MM.1S (cell line): ENCODE measurements around the gene KCNIP1.

Experiments
- DNase-seq: peaks from one replicate; pipeline ENCODE4 v3.0.0-alpha.2; 2015
- H2AFZ ChIP-seq: fragments of 300-600 bp; sonication (generic); 2 replicates; pipeline ENCODE4 v1.6.0; 2016; ENCODE audit warnings: antibody characterized with exemption, low read length
- H3F3A ChIP-seq: fragments of 300-600 bp; sonication (generic); 2 replicates; pipeline ENCODE4 v1.6.1; 2016; ENCODE audit warnings: mild to moderate bottlenecking, antibody characterized with exemption, low read length, moderate library complexity, mixed read lengths; ENCODE audit not compliant: insufficient read depth
- H3K27ac ChIP-seq: fragments of 300-600 bp; sonication (generic); 2 replicates; pipeline ENCODE4 v1.5.1; 2016; ENCODE audit warnings: mild to moderate bottlenecking, low read length
- H3K27me3 ChIP-seq: fragments of 300-600 bp; sonication (generic); replicated peaks from 2 replicates; pipeline ENCODE4 v1.6.0; 2016; ENCODE audit warnings: low read length; ENCODE audit not compliant: insufficient read depth
- H3K36me3 ChIP-seq: fragments of 300-600 bp; sonication (generic); replicated peaks from 2 replicates; pipeline ENCODE4 v1.6.1; 2016; ENCODE audit warnings: mild to moderate bottlenecking, low read length, mixed read lengths; ENCODE audit not compliant: insufficient read depth
- H3K4me1 ChIP-seq: fragments of 300-600 bp; sonication (generic); 2 replicates; pipeline ENCODE4 v1.6.1; 2016; ENCODE audit warnings: low read length, mixed read lengths
- H3K4me2 ChIP-seq: fragments of 300-600 bp; sonication (generic); 2 replicates; pipeline ENCODE4 v1.6.0; 2016; ENCODE audit warnings: low read depth, low read length
- H3K4me3 ChIP-seq: fragments of 300-600 bp; sonication (generic); 2 replicates; pipeline ENCODE4 v1.5.1; 2016; ENCODE audit warnings: low read length, mixed read lengths
- H3K79me2 ChIP-seq: fragments of 300-600 bp; sonication (generic); 2 replicates; pipeline ENCODE4 v1.6.1; 2016; ENCODE audit warnings: mixed run types, low read length, mixed read lengths
- H3K9ac ChIP-seq: fragments of 300-600 bp; sonication (generic); 2 replicates; pipeline ENCODE4 v1.6.1; 2016; ENCODE audit warnings: low read length, mixed read lengths
- H3K9me2 ChIP-seq: fragments of 300-600 bp; sonication (generic); replicated peaks from 2 replicates; pipeline ENCODE4 v1.6.1; 2016; ENCODE audit warnings: mild to moderate bottlenecking, low read length, mixed read lengths; ENCODE audit not compliant: insufficient read depth
- H3K9me3 ChIP-seq: fragments of 300-600 bp; sonication (generic); replicated peaks from 2 replicates; pipeline ENCODE4 v1.6.1; 2016; ENCODE audit warnings: mild to moderate bottlenecking, low read length, mixed read lengths; ENCODE audit not compliant: insufficient read depth
- H4K20me1 ChIP-seq: fragments of 300-600 bp; sonication (generic); 2 replicates; pipeline ENCODE4 v1.6.1; 2016; ENCODE audit warnings: mild to moderate bottlenecking, low read length, moderate library complexity, mixed read lengths; ENCODE audit not compliant: insufficient read depth
- CTCF ChIP-seq: fragments of 300-600 bp; sonication (generic); IDR thresholded peaks from 2 replicates; pipeline ENCODE4 v1.5.1; 2016; ENCODE audit warnings: antibody characterized with exemption, low read length, mixed read lengths
- EZH2 ChIP-seq: fragments of 300-600 bp; sonication (generic); optimal IDR thresholded peaks from 2 replicates; pipeline ENCODE3; 2017; ENCODE audit warnings: low read depth, mild to moderate bottlenecking, antibody characterized with exemption, low read length, mixed read lengths
- EZH2phosphoT487 ChIP-seq: fragments of 300-600 bp; sonication (generic); IDR thresholded peaks from 2 replicates; pipeline ENCODE4 v1.6.1; 2018; ENCODE audit warnings: antibody characterized with exemption, low read length

The KCNIP1 gene

GRCh38 chr5:170635706-170636105 is 131.9 kb downstream of the KCNIP1 start:
- no peak for DNase-seq
- peaks cover under 1% of the 10 kb centered on the region; the same call in 1 of the 2 replicates for H3K27me3 ChIP-seq
- H3K9ac ChIP-seq, result no peak overlapping the region
- no peaks in the 10 kb centered on the region for H3K79me2 ChIP-seq
- H3K36me3 ChIP-seq, result no peaks in the 10 kb centered on the region
- no peaks in the 10 kb centered on the region for H3K4me1 ChIP-seq
- TF ChIP-seq EZH2phosphoT487 (no peak), EZH2 (no peak), CTCF (no peak)
- no peaks in the 10 kb centered on the region for H3K9me2 ChIP-seq
- no peaks in the 10 kb centered on the region for H4K20me1 ChIP-seq
- no peak overlapping the region for H3K27ac ChIP-seq
- H3K9me3 ChIP-seq, result no peaks in the 10 kb centered on the region
- no peaks in the 10 kb centered on the region for H3F3A ChIP-seq
- no peak overlapping the region for H2AFZ ChIP-seq
- no peak overlapping the region for H3K4me2 ChIP-seq
- no peak overlapping the region for H3K4me3 ChIP-seq

- no peak for DNase-seq
- H2AFZ ChIP-seq, result no peak overlapping the region
- no peaks in the 10 kb centered on the region for H3K9me3 ChIP-seq
- no peak overlapping the region for H3K4me3 ChIP-seq
- H4K20me1 ChIP-seq, result no peaks in the 10 kb centered on the region
- no peak overlapping the region for H3K9ac ChIP-seq
- H3K27ac ChIP-seq, result no peak overlapping the region
- no peak overlapping the region for H3K4me2 ChIP-seq
- H3K9me2 ChIP-seq, result no peaks in the 10 kb centered on the region
- no peaks in the 10 kb centered on the region for H3F3A ChIP-seq
- no peaks in the 10 kb centered on the region for H3K4me1 ChIP-seq
- no peaks in the 10 kb centered on the region for H3K79me2 ChIP-seq
- H3K27me3 ChIP-seq, result no peaks in the 10 kb centered on the region; the same call in 1 of the 2 replicates
- no peaks in the 10 kb centered on the region for H3K36me3 ChIP-seq
- TF ChIP-seq EZH2 (no peak), EZH2phosphoT487 (no peak), CTCF (no peak)
These were observed 132.4 kb downstream of the KCNIP1 start for GRCh38 chr5:170636206-170636605.

GRCh38 chr5:170636801-170637477 is 133.1 kb downstream of the KCNIP1 start:
- H3K4me2 ChIP-seq, result no peak overlapping the region
- H2AFZ ChIP-seq, result no peak overlapping the region
- H3K4me3 ChIP-seq, result no peak overlapping the region
- H3K9me3 ChIP-seq, result no peaks in the 10 kb centered on the region
- no peaks in the 10 kb centered on the region for H3K4me1 ChIP-seq
- H3K79me2 ChIP-seq, result no peaks in the 10 kb centered on the region
- no peaks in the 10 kb centered on the region for H3K9me2 ChIP-seq
- no peaks in the 10 kb centered on the region for H4K20me1 ChIP-seq
- H3F3A ChIP-seq, result no peaks in the 10 kb centered on the region
- TF ChIP-seq EZH2phosphoT487 (no peak), EZH2 (no peak), CTCF (no peak)
- no peaks in the 10 kb centered on the region; the same call in 1 of the 2 replicates for H3K27me3 ChIP-seq
- DNase-seq, result no peak
- no peaks in the 10 kb centered on the region for H3K36me3 ChIP-seq
- H3K9ac ChIP-seq, result no peak overlapping the region
- no peak overlapping the region for H3K27ac ChIP-seq
